GM19238 (cell line): ENCODE data around the gene OR4C16.

Experiments used
- DNase-seq: peaks from one replicate; pipeline ENCODE4 v3.0.0; 2011; ENCODE audit warnings: low spot score; ENCODE audit not compliant: insufficient read length

The OR4C16 gene, protein sequence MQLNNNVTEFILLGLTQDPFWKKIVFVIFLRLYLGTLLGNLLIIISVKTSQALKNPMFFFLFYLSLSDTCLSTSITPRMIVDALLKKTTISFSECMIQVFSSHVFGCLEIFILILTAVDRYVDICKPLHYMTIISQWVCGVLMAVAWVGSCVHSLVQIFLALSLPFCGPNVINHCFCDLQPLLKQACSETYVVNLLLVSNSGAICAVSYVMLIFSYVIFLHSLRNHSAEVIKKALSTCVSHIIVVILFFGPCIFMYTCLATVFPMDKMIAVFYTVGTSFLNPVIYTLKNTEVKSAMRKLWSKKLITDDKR

DNA sequence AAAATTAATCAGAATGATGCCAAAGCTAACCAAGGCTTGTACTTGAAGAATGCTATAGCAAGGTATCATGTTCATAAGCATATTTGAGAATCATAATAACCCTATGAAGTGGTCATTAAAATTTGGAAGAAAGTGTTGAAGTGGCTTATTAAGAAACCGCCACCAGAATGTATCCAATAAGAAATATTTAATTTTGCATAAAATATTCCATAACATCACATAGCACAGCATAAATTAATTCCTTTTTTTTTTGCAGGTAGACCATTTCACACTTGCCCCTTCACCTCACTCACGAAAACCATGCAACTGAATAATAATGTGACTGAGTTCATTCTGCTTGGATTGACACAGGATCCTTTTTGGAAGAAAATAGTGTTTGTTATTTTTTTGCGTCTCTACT lies at the start of gene OR4C16:
OR4C16 (plus strand) TSS at position 301 of the 400 bp plus-strand sequence; CDS start at position 301, 0 bp downstream.
- no peak for DNase-seq

GRCh38 chr11:55554169-55554568 lies 17.8 kb upstream of the OR4C16 start, which contains the start of gene OR4C15:
Gene OR4C15, plus strand, starts transcription at chr11:55554469. Its CDS starts 0 bp downstream, at chr11:55554469.
- DNase-seq: no peak

DNA sequence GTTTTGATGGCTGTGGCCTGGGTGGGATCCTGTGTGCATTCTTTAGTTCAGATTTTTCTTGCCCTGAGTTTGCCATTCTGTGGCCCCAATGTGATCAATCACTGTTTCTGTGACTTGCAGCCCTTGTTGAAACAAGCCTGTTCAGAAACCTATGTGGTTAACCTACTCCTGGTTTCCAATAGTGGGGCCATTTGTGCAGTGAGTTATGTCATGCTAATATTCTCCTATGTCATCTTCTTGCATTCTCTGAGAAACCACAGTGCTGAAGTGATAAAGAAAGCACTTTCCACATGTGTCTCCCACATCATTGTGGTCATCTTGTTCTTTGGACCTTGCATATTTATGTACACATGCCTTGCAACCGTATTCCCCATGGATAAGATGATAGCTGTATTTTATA lies 620 bp downstream of the OR4C16 start:
- DNase-seq: no peak

DNA sequence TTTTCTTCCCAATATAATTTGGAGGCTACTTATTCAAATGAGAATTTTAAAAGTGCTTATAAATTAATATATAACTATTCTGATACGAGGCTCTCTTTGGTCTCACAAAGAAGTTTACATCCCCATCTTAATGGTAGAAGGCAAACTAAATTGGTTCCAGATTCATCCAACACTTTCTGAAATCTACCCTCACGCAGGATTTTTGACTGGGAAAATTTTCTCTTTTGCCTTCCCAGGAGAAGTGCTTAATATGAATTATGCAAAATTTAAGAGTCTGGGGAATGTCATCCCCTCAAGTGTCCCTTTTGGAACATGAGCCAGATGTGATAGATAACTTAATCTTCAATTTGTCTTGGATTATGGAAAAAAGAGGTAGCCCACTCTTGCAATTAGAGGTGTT lies 35.6 kb downstream of the OR4C16 start, which contains the start of gene OR4C11:
OR4C11 (minus strand) TSS at position 101 of the 400 bp plus-strand sequence. CDS start 3,272 bp downstream, outside the sequence.
- DNase-seq: no peak
